Endothelial cell (in vitro differentiated cells): ENCODE measurements around the gene TRRAP. TPM values are rescaled to one million over a fixed set of nuclear protein-coding genes. Genes with fewer than 3 reads are reported as not detected.

Experiments used
- DNase-seq: peaks from one replicate; pipeline ENCODE4 v3.0.0; 2021; ENCODE audit warnings: low spot score
- H3K27ac Mint-ChIP-seq: one replicate; pipeline ENCODE4 v1.8.0; 2021; ENCODE audit warnings: mixed read lengths, inconsistent platforms; ENCODE audit not compliant: unreplicated experiment
- H3K27me3 Mint-ChIP-seq: one replicate; pipeline ENCODE4 v1.8.0; 2021; ENCODE audit warnings: mild to moderate bottlenecking, moderate library complexity, mixed read lengths, inconsistent platforms; ENCODE audit not compliant: unreplicated experiment
- H3K36me3 Mint-ChIP-seq: one replicate; pipeline ENCODE4 v1.8.0; 2021; ENCODE audit warnings: mild to moderate bottlenecking, low read depth, mixed read lengths, inconsistent platforms; ENCODE audit not compliant: unreplicated experiment
- H3K4me1 Mint-ChIP-seq: one replicate; pipeline ENCODE4 v1.8.0; 2021; ENCODE audit warnings: mild to moderate bottlenecking, mixed read lengths, inconsistent platforms; ENCODE audit not compliant: unreplicated experiment
- H3K4me3 Mint-ChIP-seq: one replicate; pipeline ENCODE4 v1.8.0; 2021; ENCODE audit warnings: mild to moderate bottlenecking, mixed read lengths, inconsistent platforms; ENCODE audit not compliant: unreplicated experiment
- H3K9me3 Mint-ChIP-seq: one replicate; pipeline ENCODE4 v1.8.0; 2021; ENCODE audit warnings: mixed read lengths, inconsistent platforms; ENCODE audit not compliant: unreplicated experiment
- total RNA-seq: library from RNA; stranded (reverse); fragmentation: NEBNext Ultra II Directional; extraction: Animal tissue kit (Norgen Biotek cat#: 25700); gene quantifications from one replicate; pipeline ENCODE4 v1.2.1, GENCODE V29; 2021; ENCODE audit not compliant: unreplicated experiment
- TF ChIP-seq, protein P1 (sequence below): fragments of 200-600 bp; sonication (generic); IDR thresholded peaks from one replicate; pipeline ENCODE4 v1.5.0; 2021; ENCODE audit warnings: antibody characterized with exemption; ENCODE audit not compliant: unreplicated experiment

The TRRAP gene
- total RNA-seq, 1 donor from 2014 or later: 53.5 TPM

DNA sequence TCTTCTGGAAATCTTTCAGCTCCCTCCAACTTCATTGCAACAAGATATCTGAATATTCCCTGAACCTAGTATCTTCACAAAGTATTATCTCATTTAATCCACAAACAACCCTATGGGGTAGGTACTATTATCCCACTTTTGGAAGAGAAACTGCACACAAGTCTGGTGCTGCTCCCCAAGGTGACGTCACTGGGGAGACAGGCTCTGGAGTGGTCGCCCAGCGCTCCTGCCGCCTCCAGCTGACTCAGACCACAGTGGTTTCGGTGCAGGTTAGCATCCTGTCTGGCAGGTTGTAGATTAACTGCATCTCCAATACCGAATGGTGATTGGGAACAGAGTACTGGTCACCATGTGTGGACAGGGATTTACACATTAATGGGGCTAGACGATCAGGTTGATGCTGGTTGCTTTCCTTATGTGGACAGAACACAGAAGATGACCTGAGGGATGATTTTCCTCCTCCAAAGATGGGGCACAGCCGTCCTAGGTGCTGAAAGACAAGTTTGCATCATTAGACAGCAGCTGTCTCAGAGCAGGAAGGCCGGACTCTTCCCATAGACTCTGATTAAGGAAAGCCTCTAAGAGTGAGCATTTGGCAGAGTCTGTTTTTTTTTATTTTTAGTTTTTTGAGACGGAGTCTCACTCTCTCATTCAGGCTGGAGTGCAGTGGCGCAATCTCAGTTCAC lies 128.6 kb downstream of the TRRAP start:
- H3K4me1 Mint-ChIP-seq: no peaks in the 10 kb centered on the region
- no peaks in the 10 kb centered on the region for H3K9me3 Mint-ChIP-seq
- no peak overlapping the region for H3K4me3 Mint-ChIP-seq
- DNase-seq: no peak
- H3K27me3 Mint-ChIP-seq: peaks cover 14% of the 10 kb centered on the region
- peaks cover 45% of the 10 kb centered on the region for H3K36me3 Mint-ChIP-seq
- H3K27ac Mint-ChIP-seq: no peak overlapping the region
- TF ChIP-seq, protein P1, sequence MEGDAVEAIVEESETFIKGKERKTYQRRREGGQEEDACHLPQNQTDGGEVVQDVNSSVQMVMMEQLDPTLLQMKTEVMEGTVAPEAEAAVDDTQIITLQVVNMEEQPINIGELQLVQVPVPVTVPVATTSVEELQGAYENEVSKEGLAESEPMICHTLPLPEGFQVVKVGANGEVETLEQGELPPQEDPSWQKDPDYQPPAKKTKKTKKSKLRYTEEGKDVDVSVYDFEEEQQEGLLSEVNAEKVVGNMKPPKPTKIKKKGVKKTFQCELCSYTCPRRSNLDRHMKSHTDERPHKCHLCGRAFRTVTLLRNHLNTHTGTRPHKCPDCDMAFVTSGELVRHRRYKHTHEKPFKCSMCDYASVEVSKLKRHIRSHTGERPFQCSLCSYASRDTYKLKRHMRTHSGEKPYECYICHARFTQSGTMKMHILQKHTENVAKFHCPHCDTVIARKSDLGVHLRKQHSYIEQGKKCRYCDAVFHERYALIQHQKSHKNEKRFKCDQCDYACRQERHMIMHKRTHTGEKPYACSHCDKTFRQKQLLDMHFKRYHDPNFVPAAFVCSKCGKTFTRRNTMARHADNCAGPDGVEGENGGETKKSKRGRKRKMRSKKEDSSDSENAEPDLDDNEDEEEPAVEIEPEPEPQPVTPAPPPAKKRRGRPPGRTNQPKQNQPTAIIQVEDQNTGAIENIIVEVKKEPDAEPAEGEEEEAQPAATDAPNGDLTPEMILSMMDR: no peak

DNA sequence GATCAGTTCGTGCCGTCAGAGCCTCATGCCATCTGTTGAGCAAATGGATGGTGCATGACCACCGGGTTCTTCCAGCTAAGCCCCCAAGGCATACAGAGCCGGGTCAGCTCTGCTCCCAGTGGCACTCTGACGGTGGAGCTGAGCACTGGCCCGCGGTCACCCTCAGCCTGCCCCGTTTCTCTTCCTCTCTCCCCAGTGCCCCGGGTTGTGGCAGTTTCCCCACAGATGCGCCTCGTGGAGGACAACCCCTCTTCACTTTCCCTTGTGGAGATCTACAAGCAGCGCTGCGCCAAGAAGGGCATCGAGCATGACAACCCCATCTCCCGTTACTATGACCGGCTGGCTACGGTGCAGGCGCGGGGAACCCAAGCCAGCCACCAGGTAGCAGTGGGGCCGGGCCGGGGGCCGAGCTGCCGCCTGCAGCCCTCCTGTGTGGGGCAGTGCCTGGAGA lies 129.9 kb downstream of the TRRAP start:
- no peaks in the 10 kb centered on the region for H3K9me3 Mint-ChIP-seq
- no peak overlapping the region for H3K4me3 Mint-ChIP-seq
- TF ChIP-seq, protein P1: no peak
- DNase-seq: no peak
- H3K36me3 Mint-ChIP-seq: peaks cover 53% of the 10 kb centered on the region
- no peaks in the 10 kb centered on the region for H3K4me1 Mint-ChIP-seq
- H3K27ac Mint-ChIP-seq: no peak overlapping the region
- peaks cover 12% of the 10 kb centered on the region for H3K27me3 Mint-ChIP-seq

DNA sequence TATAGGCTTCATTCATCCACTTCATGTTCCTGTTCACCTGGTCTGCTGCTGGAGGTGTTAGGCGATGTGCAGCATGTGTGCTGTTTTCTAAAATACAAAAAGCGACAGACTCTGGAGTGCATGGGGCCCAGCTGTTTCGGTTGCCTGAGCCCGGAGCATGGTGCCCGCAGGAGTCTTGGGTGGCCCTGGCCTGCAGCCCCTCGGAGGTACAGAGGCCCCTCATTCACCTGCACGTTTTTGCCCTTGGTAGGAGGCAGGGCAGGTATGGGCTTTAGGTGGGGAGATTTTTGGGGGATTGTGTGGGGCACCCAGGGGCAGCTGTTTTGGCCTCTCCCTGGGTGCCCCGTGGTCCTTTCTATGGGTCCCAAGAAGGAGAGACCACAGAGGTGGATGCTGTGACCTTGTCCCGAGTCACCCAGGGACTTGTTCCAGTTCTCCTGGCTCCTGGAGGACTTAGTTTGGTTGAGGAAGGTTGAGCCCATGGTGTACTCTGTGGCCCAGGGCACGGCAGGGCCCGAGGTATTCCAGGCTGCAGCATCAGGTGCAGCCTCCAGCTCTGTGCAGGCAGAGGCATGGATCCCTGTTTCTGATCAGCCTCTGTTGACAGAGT lies 130.7 kb downstream of the TRRAP start:
- H3K27me3 Mint-ChIP-seq: peaks cover 12% of the 10 kb centered on the region
- no peaks in the 10 kb centered on the region for H3K9me3 Mint-ChIP-seq
- no peak overlapping the region for H3K27ac Mint-ChIP-seq
- TF ChIP-seq, protein P1: no peak
- H3K36me3 Mint-ChIP-seq: peaks cover 52% of the 10 kb centered on the region
- no peak for DNase-seq
- no peaks in the 10 kb centered on the region for H3K4me1 Mint-ChIP-seq
- no peak overlapping the region for H3K4me3 Mint-ChIP-seq

DNA sequence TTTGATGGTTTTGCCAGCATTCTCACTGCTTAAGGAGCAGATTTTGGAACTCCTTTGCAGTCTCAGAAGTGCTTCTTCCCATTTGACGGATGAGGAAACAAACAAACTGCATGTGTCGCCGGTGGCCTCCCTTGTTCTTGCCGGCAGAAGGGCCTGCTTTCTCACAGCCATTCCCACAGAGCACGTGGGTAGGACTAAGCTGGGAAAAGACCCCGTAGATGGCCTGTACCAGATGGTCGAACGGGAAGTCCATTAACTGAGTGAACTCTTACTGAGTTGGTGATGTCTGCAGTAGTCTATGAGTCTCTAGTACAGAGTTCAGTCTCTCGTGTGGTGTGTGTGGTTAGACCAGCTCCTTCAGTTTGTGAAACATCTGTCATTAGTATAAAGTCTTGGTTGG lies 131.9 kb downstream of the TRRAP start:
- H3K27me3 Mint-ChIP-seq: peaks cover 12% of the 10 kb centered on the region
- H3K36me3 Mint-ChIP-seq: peaks cover 51% of the 10 kb centered on the region

More for the DNA sequence above, 131.9 kb downstream of the TRRAP start:
- TF ChIP-seq, protein P1: no peak
- Mint-ChIP-seq H3K4me3 (peak overlapping the region; percentile 51), H3K9me3 (no peaks in the 10 kb centered on the region), H3K4me1 (no peaks in the 10 kb centered on the region), H3K27ac (no peak overlapping the region)
- no peak for DNase-seq
